PC-3 (cell line): ENCODE measurements around the gene VASN. TPM values are rescaled to one million over a fixed set of nuclear protein-coding genes. Genes with fewer than 3 reads are reported as not detected.

Experiments
- ATAC-seq: fragments of 200-7000 bp; cut with Tn5 transposase; 2 replicates; pipeline ENCODE4 v1.9.1; 2020; ENCODE audit warnings: mild to moderate bottlenecking, moderate library complexity
- Bru-seq: library from RNA; stranded (reverse); fragments of 400-500 nt; gene quantifications from one replicate; lab custom pipeline; 2021; lab: Mats Ljungman, UMichigan
- BruChase-seq, 2 experiments: library from RNA; stranded (reverse); fragments of 400-500 nt; gene quantifications; one replicate each; lab custom pipeline; 2021; lab: Mats Ljungman, UMichigan
- BruUV-seq: library from RNA; stranded (reverse); fragments of 400-500 nt; replicated peaks from 2 replicates; lab custom pipeline; 2021; lab: Mats Ljungman, UMichigan
- CTCF ChIA-PET: fragments of 300-600 bp; sonication (Branson Sonifier 250); formaldehyde crosslinking; loops from one replicate; lab custom pipeline; 2022; ENCODE audit warnings: antibody characterized with exemption; lab: Charles Lee
- POLR2A ChIA-PET: fragments of 300-600 bp; sonication (Branson Sonifier 250); formaldehyde crosslinking; loops from one replicate; lab custom pipeline; 2022; ENCODE audit warnings: antibody characterized with exemption; ENCODE audit not compliant: unreplicated experiment; lab: Charles Lee
- DNase-seq: peaks from one replicate; pipeline ENCODE4 v3.0.0-alpha.2; 2015
- H2AFZ ChIP-seq: fragments of 300-600 bp; sonication (generic); 2 replicates; pipeline ENCODE4 v1.6.0; 2016; ENCODE audit warnings: antibody characterized with exemption, low read length
- H3F3A ChIP-seq: fragments of 300-600 bp; sonication (generic); one replicate; pipeline ENCODE4 v1.6.0; 2017; ENCODE audit warnings: antibody characterized with exemption, low read length, control low read depth, mild to moderate bottlenecking; ENCODE audit not compliant: unreplicated experiment
- H3K27ac ChIP-seq: fragments of 300-600 bp; sonication (generic); 2 replicates; pipeline ENCODE4 v1.5.1; 2016; ENCODE audit warnings: mild to moderate bottlenecking, low read length
- H3K27me3 ChIP-seq: fragments of 300-600 bp; sonication (generic); 2 replicates; pipeline ENCODE4 v1.6.1; 2016; ENCODE audit warnings: low read length, mixed read lengths
- H3K36me3 ChIP-seq: fragments of 300-600 bp; sonication (generic); 2 replicates; pipeline ENCODE4 v1.6.1; 2016; ENCODE audit warnings: low read depth, mixed run types, low read length, mixed read lengths
- H3K4me1 ChIP-seq: fragments of 300-600 bp; sonication (generic); 2 replicates; pipeline ENCODE4 v1.5.1; 2016; ENCODE audit warnings: low read length; ENCODE audit not compliant: insufficient read depth
- H3K4me2 ChIP-seq: fragments of 300-600 bp; sonication (generic); 2 replicates; pipeline ENCODE4 v1.6.0; 2016; ENCODE audit warnings: low read length
- H3K4me3 ChIP-seq: fragments of 300-600 bp; sonication (generic); 2 replicates; pipeline ENCODE4 v1.5.1; 2016; ENCODE audit warnings: mild to moderate bottlenecking, low read length, mixed read lengths
- H3K79me2 ChIP-seq: fragments of 300-600 bp; sonication (generic); 2 replicates; pipeline ENCODE4 v1.6.1; 2017; ENCODE audit warnings: low read length, mixed read lengths
- H3K9ac ChIP-seq: fragments of 300-600 bp; sonication (generic); 2 replicates; pipeline ENCODE4 v1.6.0; 2016; ENCODE audit warnings: mild to moderate bottlenecking, low read length
- H3K9me2 ChIP-seq: fragments of 300-600 bp; sonication (generic); replicated peaks from 2 replicates; pipeline ENCODE4 v1.6.1; 2016; ENCODE audit warnings: mixed run types, low read length, mixed read lengths
- H3K9me3 ChIP-seq: fragments of 300-600 bp; sonication (generic); 2 replicates; pipeline ENCODE4 v1.6.1; 2016; ENCODE audit warnings: low read length, mixed read lengths
- H4K20me1 ChIP-seq: fragments of 300-600 bp; sonication (generic); 2 replicates; pipeline ENCODE4 v1.6.1; 2016; ENCODE audit warnings: low read length, mixed read lengths
- EZH2 ChIP-seq: fragments of 300-600 bp; sonication (generic); IDR thresholded peaks from one replicate; pipeline ENCODE4 v1.6.1; 2017; ENCODE audit warnings: antibody characterized with exemption, mild to moderate bottlenecking, low read length; ENCODE audit not compliant: unreplicated experiment
- EZH2phosphoT487 ChIP-seq: fragments of 300-600 bp; sonication (generic); IDR thresholded peaks from 2 replicates; pipeline ENCODE4 v1.6.1; 2018; ENCODE audit warnings: mild to moderate bottlenecking, antibody characterized with exemption, low read length, borderline replicate concordance
- intact Hi-C: fragments of 100-400 bp; cut with micrococcal nuclease; formaldehyde crosslinking; loops from 2 replicates; pipeline ENCODE4 v1.9.0; 2023
- long read RNA-seq: library from polyadenylated mRNA; unstranded; transcript quantifications from one replicate; pipeline ENCODE4 v2.0.0, GENCODE V29; 2021; ENCODE audit not compliant: unreplicated experiment
- total RNA-seq: library from RNA; depleted of rRNA; stranded (reverse); fragments of >200 nt; gene quantifications from 2 replicates; pipeline ENCODE4 v1.2.3, GENCODE V29; 2014; rRNA removed
- TF ChIP-seq, protein P1 (sequence below): fragments of 300-600 bp; sonication (generic); conservative IDR thresholded peaks from 2 replicates; pipeline ENCODE4 v1.5.1; 2017; ENCODE audit warnings: antibody characterized with exemption, low read depth, mild to moderate bottlenecking, low read length

VASN gene
- total RNA-seq (12.2 and 13.6 TPM in 2 replicates), Bru-seq, nascent RNA (percentile 40 among the genes with signal in this experiment), BruChase-seq, experiment 1, labeled RNA remaining after a 6-hour chase (percentile 45 among the genes with signal in this experiment), BruChase-seq, experiment 2, labeled RNA remaining after a 2-hour chase (percentile 46 among the genes with signal in this experiment)
- long read RNA-seq, transcript VASN-201 (2 exons, 2,806 nt), result major isoform, 12 of 35 reads
- long read RNA-seq, partial matches to known transcripts, result 20 of 35 reads
- long read RNA-seq, other reads (novel, unspliced or antisense), result 3 of 35 reads

- Histone ChIP-seq H3K79me2 (peaks cover 20% of the 10 kb centered on the region), H3K4me2 (peak within 1 kb of the TSS; percentile 100), H3K9me3 (no peaks in the 10 kb centered on the region), H3K4me1 (peaks cover 75% of the 10 kb centered on the region), H4K20me1 (peaks cover 9% of the 10 kb centered on the region; the same call in 1 of the 2 replicates), H3K36me3 (no peaks in the 10 kb centered on the region), H2AFZ (0 out of 2 replicates have a peak within 1 kb of the TSS, but pooled peaks have one; percentile 20), H3F3A (no peaks in the 10 kb centered on the region), H3K27ac (no peak within 1 kb of the TSS), H3K4me3 (peak within 1 kb of the TSS; percentile 91), H3K9me2 (no peaks in the 10 kb centered on the region), H3K27me3 (no peaks in the 10 kb centered on the region), H3K9ac (peak within 1 kb of the TSS; percentile 45; the same call in 1 of the 2 replicates)
- no peak for TF ChIP-seq EZH2phosphoT487
- TF ChIP-seq, protein P1, sequence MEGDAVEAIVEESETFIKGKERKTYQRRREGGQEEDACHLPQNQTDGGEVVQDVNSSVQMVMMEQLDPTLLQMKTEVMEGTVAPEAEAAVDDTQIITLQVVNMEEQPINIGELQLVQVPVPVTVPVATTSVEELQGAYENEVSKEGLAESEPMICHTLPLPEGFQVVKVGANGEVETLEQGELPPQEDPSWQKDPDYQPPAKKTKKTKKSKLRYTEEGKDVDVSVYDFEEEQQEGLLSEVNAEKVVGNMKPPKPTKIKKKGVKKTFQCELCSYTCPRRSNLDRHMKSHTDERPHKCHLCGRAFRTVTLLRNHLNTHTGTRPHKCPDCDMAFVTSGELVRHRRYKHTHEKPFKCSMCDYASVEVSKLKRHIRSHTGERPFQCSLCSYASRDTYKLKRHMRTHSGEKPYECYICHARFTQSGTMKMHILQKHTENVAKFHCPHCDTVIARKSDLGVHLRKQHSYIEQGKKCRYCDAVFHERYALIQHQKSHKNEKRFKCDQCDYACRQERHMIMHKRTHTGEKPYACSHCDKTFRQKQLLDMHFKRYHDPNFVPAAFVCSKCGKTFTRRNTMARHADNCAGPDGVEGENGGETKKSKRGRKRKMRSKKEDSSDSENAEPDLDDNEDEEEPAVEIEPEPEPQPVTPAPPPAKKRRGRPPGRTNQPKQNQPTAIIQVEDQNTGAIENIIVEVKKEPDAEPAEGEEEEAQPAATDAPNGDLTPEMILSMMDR, result no peak
- no peak for TF ChIP-seq EZH2
- ChIA-PET POLR2A (interaction anchor here (0.6 kb wide), 1 partner anchor 83 kb away, joined by 4 read pairs; no protein-coding TSS in a partner anchor), CTCF (no interaction called here)
- intact Hi-C loops, result no loop called here
- no TSS peak for BruUV-seq
- peak; percentile 39 for ATAC-seq
- DNase-seq, result peak; percentile 70
These were observed at the start of gene VASN for GRCh38 chr16:4371357-4372000. VASN (plus strand) TSS chr16:4371848; CDS start chr16:4380878, 9,030 bp downstream.

- no TSS peak for BruUV-seq
- Histone ChIP-seq H3K4me2 (no peak overlapping the region), H3K9me3 (no peaks in the 10 kb centered on the region), H3K27me3 (no peaks in the 10 kb centered on the region), H3K36me3 (no peaks in the 10 kb centered on the region), H2AFZ (no peak overlapping the region), H3K9ac (no peak overlapping the region), H3K27ac (no peak overlapping the region), H3K79me2 (peaks cover 68% of the 10 kb centered on the region), H4K20me1 (no peaks in the 10 kb centered on the region), H3K4me1 (peaks cover 5% of the 10 kb centered on the region; the same call in 1 of the 2 replicates), H3F3A (no peaks in the 10 kb centered on the region), H3K9me2 (no peaks in the 10 kb centered on the region), H3K4me3 (no peak overlapping the region)
- TF ChIP-seq EZH2phosphoT487 (no peak), EZH2 (no peak)
- TF ChIP-seq, protein P1, result no peak
- no peak for ATAC-seq
- ChIA-PET CTCF (interaction anchor here (0.6 kb wide), 1 partner anchor 32 kb away, joined by 3 read pairs; no protein-coding TSS in a partner anchor), POLR2A (no interaction called here)
- intact Hi-C loops, result no loop called here
- no peak for DNase-seq
These were observed 49.3 kb upstream of the VASN start for GRCh38 chr16:4322121-4323052.
